AG04450 (cell line): Measurements from ENCODE around the gene DOCK9. TPM values are rescaled to one million over a fixed set of nuclear protein-coding genes. Genes with fewer than 3 reads are reported as not detected.
"Not testable (repeated sequence)": the region's sequence is repeated elsewhere in the genome, so short reads cannot be mapped to it uniquely, and the experiment has no call there.

Source experiments
- CTCF ChIA-PET: fragments of 300-600, 350-600 bp; formaldehyde crosslinking; extraction: SDS; loops from one replicate; lab custom pipeline; 2022; ENCODE audit warnings: antibody characterized with exemption, inconsistent platforms; lab: Charles Lee
- POLR2A ChIA-PET: fragments of 350-600 bp; formaldehyde crosslinking; extraction: SDS; loops from one replicate; lab custom pipeline; 2021; ENCODE audit warnings: antibody characterized with exemption, inconsistent platforms; lab: Yijun Ruan, JAX
- DNase-seq: peaks from one replicate; pipeline ENCODE4 v3.0.0-alpha.2; 2011; ENCODE audit warnings: low read depth, low spot score
- H3K27ac ChIP-seq: one replicate; pipeline ENCODE4 v1.5.1; 2012; ENCODE audit warnings: low read depth, low read length, control low read depth
- H3K27me3 ChIP-seq: one replicate; pipeline ENCODE4 v1.6.0; 2012; ENCODE audit warnings: low read length; ENCODE audit not compliant: control insufficient read depth, insufficient read depth
- H3K4me3 ChIP-seq: 2 replicates; pipeline ENCODE4 v1.5.1; 2011; ENCODE audit warnings: mild to moderate bottlenecking, low read depth, low read length, control low read depth
- H3K9me3 ChIP-seq: 2 replicates; pipeline ENCODE4 v1.5.1; 2012; ENCODE audit warnings: low read length; ENCODE audit not compliant: control insufficient read depth, insufficient read depth
- polyA plus RNA-seq: library from polyadenylated mRNA; depleted of rRNA; stranded (reverse); fragments of >200 nt; gene quantifications from 2 replicates; pipeline ENCODE4 v1.2.3, GENCODE V29; 2011
- TF ChIP-seq, protein P1 (sequence below): IDR thresholded peaks from 2 replicates; pipeline ENCODE4 v1.5.1; 2011; ENCODE audit warnings: low read depth, low read length, control low read depth, inconsistent platforms

DOCK9 gene
- polyA plus RNA-seq, 1 experiment: 9.6 TPM

DNA sequence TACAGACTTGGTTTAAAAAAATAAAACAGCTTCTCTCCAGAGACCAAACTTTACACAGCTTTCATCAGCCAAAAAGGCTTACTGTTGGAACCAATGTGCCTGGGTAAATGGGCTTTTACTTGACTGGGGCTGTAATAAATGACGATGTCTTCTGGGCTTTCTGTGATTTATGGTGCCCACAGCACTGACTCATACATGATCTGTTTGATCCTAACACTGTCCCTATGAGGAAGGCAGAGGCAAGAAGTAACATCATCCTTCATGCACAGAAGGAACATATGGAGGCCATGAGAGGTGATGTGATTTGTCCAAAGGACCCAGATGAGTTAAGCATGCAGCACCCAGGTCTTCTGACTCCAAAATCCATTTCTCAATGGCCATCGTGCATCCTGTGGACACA is 77.4 kb downstream of the DOCK9 start:
- POLR2A ChIA-PET: no interaction called here
- H3K27me3 ChIP-seq: no peaks in the 10 kb centered on the region
- no peak overlapping the region for H3K4me3 ChIP-seq
- H3K9me3 ChIP-seq: no peaks in the 10 kb centered on the region
- no peak overlapping the region for H3K27ac ChIP-seq
- CTCF ChIA-PET: no interaction called here
- no peak for DNase-seq
- TF ChIP-seq, protein P1, sequence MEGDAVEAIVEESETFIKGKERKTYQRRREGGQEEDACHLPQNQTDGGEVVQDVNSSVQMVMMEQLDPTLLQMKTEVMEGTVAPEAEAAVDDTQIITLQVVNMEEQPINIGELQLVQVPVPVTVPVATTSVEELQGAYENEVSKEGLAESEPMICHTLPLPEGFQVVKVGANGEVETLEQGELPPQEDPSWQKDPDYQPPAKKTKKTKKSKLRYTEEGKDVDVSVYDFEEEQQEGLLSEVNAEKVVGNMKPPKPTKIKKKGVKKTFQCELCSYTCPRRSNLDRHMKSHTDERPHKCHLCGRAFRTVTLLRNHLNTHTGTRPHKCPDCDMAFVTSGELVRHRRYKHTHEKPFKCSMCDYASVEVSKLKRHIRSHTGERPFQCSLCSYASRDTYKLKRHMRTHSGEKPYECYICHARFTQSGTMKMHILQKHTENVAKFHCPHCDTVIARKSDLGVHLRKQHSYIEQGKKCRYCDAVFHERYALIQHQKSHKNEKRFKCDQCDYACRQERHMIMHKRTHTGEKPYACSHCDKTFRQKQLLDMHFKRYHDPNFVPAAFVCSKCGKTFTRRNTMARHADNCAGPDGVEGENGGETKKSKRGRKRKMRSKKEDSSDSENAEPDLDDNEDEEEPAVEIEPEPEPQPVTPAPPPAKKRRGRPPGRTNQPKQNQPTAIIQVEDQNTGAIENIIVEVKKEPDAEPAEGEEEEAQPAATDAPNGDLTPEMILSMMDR: no peak

GRCh38 chr13:98897706-98898105 is 80.2 kb downstream of the DOCK9 start:
- no peaks in the 10 kb centered on the region for H3K27me3 ChIP-seq
- POLR2A ChIA-PET: no interaction called here
- CTCF ChIA-PET: no interaction called here
- H3K4me3 ChIP-seq: no peak overlapping the region
- TF ChIP-seq, protein P1: no peak
- DNase-seq: no peak
- no peaks in the 10 kb centered on the region for H3K9me3 ChIP-seq
- no peak overlapping the region for H3K27ac ChIP-seq

DNA sequence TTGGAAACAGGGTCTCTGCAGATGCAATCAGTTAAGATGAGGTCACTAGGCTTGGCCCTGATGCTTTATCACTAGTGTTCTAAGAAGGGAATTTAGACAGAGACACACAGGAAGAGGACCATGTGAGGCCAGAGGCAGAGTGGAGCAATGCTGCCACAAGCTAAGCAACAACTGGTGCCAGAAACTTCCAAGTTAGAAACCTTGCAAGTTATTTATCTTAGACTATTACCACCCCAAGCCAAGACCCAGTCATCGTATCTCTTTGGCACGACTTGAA is 81.1 kb downstream of the DOCK9 start:
- TF ChIP-seq, protein P1: no peak
- Histone ChIP-seq H3K4me3 (no peak overlapping the region), H3K9me3 (no peaks in the 10 kb centered on the region), H3K27me3 (no peaks in the 10 kb centered on the region), H3K27ac (no peak overlapping the region)
- no peak for DNase-seq
- ChIA-PET POLR2A (no interaction called here), CTCF (interaction anchor here (1.0 kb wide), 1 partner anchor 54 kb away, joined by 3 read pairs; no protein-coding TSS in a partner anchor)

DNA sequence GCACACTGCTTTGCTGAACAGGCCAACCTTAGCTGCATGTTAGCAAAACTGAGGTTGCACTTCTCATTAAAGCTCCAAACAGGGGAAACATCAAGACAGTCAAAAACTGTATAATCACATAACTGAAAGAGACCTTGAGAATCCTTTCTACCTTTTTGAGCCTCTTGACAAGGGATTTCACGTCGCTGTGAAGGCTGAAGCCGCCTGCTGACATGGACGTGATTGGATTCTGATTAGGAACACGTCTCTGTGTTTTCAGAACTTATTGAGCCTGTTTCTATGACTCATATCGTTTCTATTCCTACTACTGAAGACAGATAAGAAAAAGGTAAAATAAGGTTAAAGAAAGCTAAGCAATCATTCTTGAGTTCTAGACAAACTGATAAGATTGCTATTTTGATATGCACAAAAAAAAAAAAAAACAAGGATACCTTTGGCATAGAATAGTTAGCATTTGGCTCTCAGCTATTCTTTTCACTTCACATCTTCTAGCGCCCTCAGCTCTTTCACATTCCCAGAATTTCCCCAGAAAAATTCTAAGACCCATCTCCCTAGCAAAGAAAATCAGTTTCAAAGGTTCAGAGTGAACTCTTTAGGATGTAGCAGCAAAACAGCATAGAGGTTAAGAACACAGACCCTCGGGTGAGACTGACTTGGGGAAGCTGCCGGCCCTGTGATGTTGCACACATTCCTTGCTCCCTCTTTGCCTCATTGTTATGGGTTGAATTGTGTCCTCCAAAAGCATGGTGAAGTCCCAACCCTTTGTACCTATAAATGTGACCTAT is 81.6 kb downstream of the DOCK9 start:
- H3K4me3 ChIP-seq: no peak overlapping the region
- no peaks in the 10 kb centered on the region for H3K9me3 ChIP-seq
- H3K27me3 ChIP-seq: no peaks in the 10 kb centered on the region
- no peak overlapping the region for H3K27ac ChIP-seq
- no peak for DNase-seq
- ChIA-PET POLR2A (no interaction called here), CTCF (interaction anchor here (1.0 kb wide), 1 partner anchor 54 kb away, joined by 3 read pairs; no protein-coding TSS in a partner anchor)
- TF ChIP-seq, protein P1: no peak

- CTCF ChIA-PET: interaction anchor here (0.9 kb wide), 1 partner anchor 242 kb away, joined by 3 read pairs; no protein-coding TSS in a partner anchor
- DNase-seq: not testable (repeated sequence)
These were observed 83.0 kb downstream of the DOCK9 start for GRCh38 chr13:98894814-98895213.

More at GRCh38 chr13:98894814-98895213, 83.0 kb downstream of the DOCK9 start:
- H3K9me3 ChIP-seq, H3K4me3 ChIP-seq, POLR2A ChIA-PET, H3K27ac ChIP-seq, H3K27me3 ChIP-seq: not testable (repeated sequence)
